Naive B cell (primary cell): ENCODE data around the gene CRKL. TPM values are rescaled to one million over a fixed set of nuclear protein-coding genes. Genes with fewer than 3 reads are reported as not detected.
"Not testable (repeated sequence)": the region's sequence is repeated elsewhere in the genome, so short reads cannot be mapped to it uniquely, and the experiment has no call there.

ENCODE experiments used
- ATAC-seq, 2 donors: fragments of 150-1000 bp; cut with Tn5 transposase; 2 replicates each; pipeline ENCODE4 v1.10.0; 2021; ENCODE audit warnings: low read depth in 2 of 2, mild to moderate bottlenecking in 2 of 2, moderate library complexity in 2 of 2
- DNase-seq: peaks from one replicate; pipeline ENCODE4 v3.0.0; 2022
- H3K27ac Mint-ChIP-seq, 6 donors: one replicate each; pipeline ENCODE4 v1.8.0; 2020 to 2022; ENCODE audit warnings: mild to moderate bottlenecking in 6 of 6, mixed read lengths in 6 of 6, moderate library complexity in 5 of 6, inconsistent platforms in 2 of 6
- H3K27me3 Mint-ChIP-seq, 3 donors: one replicate each; pipeline ENCODE4 v1.8.0; 2021 to 2022; ENCODE audit warnings: mixed read lengths in 3 of 3, mild to moderate bottlenecking in 1 of 3
- H3K36me3 Mint-ChIP-seq, 2 donors: one replicate each; pipeline ENCODE4 v1.8.0; 2020 to 2022; ENCODE audit warnings: mixed read lengths in 2 of 2, inconsistent platforms in 1 of 2, mild to moderate bottlenecking in 1 of 2
- H3K4me1 Mint-ChIP-seq, 3 donors: one replicate each; pipeline ENCODE4 v1.8.0; 2020 to 2022; ENCODE audit warnings: mixed read lengths in 3 of 3, inconsistent platforms in 1 of 3, mild to moderate bottlenecking in 1 of 3, moderate library complexity in 1 of 3
- H3K4me3 Mint-ChIP-seq, 8 donors: one replicate each; pipeline ENCODE4 v1.8.0; 2020 to 2022; ENCODE audit warnings: mild to moderate bottlenecking in 8 of 8, mixed read lengths in 8 of 8, moderate library complexity in 8 of 8, inconsistent platforms in 2 of 8
- H3K9me3 Mint-ChIP-seq, 7 donors: one replicate each; pipeline ENCODE4 v1.8.0; 2020 to 2022; ENCODE audit warnings: mixed read lengths in 7 of 7, mild to moderate bottlenecking in 5 of 7, inconsistent platforms in 2 of 7, moderate library complexity in 1 of 7
- polyA plus RNA-seq, 6 donors: library from polyadenylated mRNA; unstranded; fragments of 300-500 nt; fragmentation: Illumina TruSeq; gene quantifications; one replicate each; pipeline ENCODE4 v1.2.3, GENCODE V29; 2021; ENCODE audit warnings: low read depth in 6 of 6

The CRKL gene
- polyA plus RNA-seq, 6 donors from 2014 or later = 42.6 to 60.7 (median 50.0) TPM

- ATAC-seq (no peak), DNase-seq (no peak)
- Mint-ChIP-seq H3K36me3 (no peaks in the 10 kb centered on the region), H3K27ac (no peak overlapping the region), H3K4me1 (no peaks in the 10 kb centered on the region), H3K27me3 (peaks cover 0 to 4% (median 0%) of the 10 kb centered on the region in 3 donors), H3K9me3 (no peaks in the 10 kb centered on the region), H3K4me3 (no peak overlapping the region)
Observed at GRCh38 chr22:20905415-20906386, 11.5 kb upstream of the CRKL start.

- Mint-ChIP-seq H3K9me3 (no peaks in the 10 kb centered on the region), H3K36me3 (no peaks in the 10 kb centered on the region), H3K4me3 (no peak overlapping the region), H3K4me1 (no peaks in the 10 kb centered on the region), H3K27ac (no peak overlapping the region), H3K27me3 (peaks cover 0 to 4% (median 0%) of the 10 kb centered on the region in 3 donors)
- DNase-seq (no peak), ATAC-seq (no peak)
Observed at GRCh38 chr22:20906387-20906767, 10.8 kb upstream of the CRKL start.

- DNase-seq, H3K36me3 Mint-ChIP-seq, H3K9me3 Mint-ChIP-seq, ATAC-seq, H3K4me3 Mint-ChIP-seq, H3K27me3 Mint-ChIP-seq, H3K4me1 Mint-ChIP-seq, H3K27ac Mint-ChIP-seq: not testable (repeated sequence)
Observed at GRCh38 chr22:20908717-20909116, 8.5 kb upstream of the CRKL start.

GRCh38 chr22:20909543-20910303, 7.5 kb upstream of the CRKL start:
- peaks cover 0 to 4% (median 0%) of the 10 kb centered on the region in 3 donors for H3K27me3 Mint-ChIP-seq

GRCh38 chr22:20912494-20912893, 4.7 kb upstream of the CRKL start:
- Mint-ChIP-seq H3K27ac (no peak overlapping the region), H3K4me1 (peaks cover 6 to 9% (median 9%) of the 10 kb centered on the region in 3 donors), H3K27me3 (no peaks in the 10 kb centered on the region), H3K36me3 (no peaks in the 10 kb centered on the region), H3K9me3 (no peaks in the 10 kb centered on the region), H3K4me3 (no peak overlapping the region)
- ATAC-seq (no peak), DNase-seq (no peak)

More at GRCh38 chr22:20909543-20910303, 7.5 kb upstream of the CRKL start:
- Mint-ChIP-seq H3K4me3 (no peak overlapping the region), H3K9me3 (no peaks in the 10 kb centered on the region), H3K4me1 (no peaks in the 10 kb centered on the region), H3K27ac (no peak overlapping the region), H3K36me3 (no peaks in the 10 kb centered on the region)
- DNase-seq = no peak
- no peak for ATAC-seq

- peaks cover 35 to 47% (median 40%) of the 10 kb centered on the region in 3 donors for H3K4me1 Mint-ChIP-seq
- H3K9me3 Mint-ChIP-seq = no peaks in the 10 kb centered on the region
- ATAC-seq (no peak), DNase-seq (no peak)
- H3K27me3 Mint-ChIP-seq = no peaks in the 10 kb centered on the region
- peak overlapping the region; percentile 93 to 99 (median 97) for H3K4me3 Mint-ChIP-seq
- peak overlapping the region; percentile 56 to 95 (median 91) for H3K27ac Mint-ChIP-seq
- H3K36me3 Mint-ChIP-seq = no peaks in the 10 kb centered on the region
Observed at GRCh38 chr22:20918663-20919218, 1.5 kb downstream of the CRKL start.

- DNase-seq (no peak), ATAC-seq (no peak)
- peak overlapping the region in 5 of 6 donors; percentile 6 to 92 (median 29) for H3K27ac Mint-ChIP-seq
- H3K9me3 Mint-ChIP-seq = no peaks in the 10 kb centered on the region
- H3K4me1 Mint-ChIP-seq = peaks cover 35 to 53% (median 45%) of the 10 kb centered on the region in 3 donors
- no peaks in the 10 kb centered on the region for H3K36me3 Mint-ChIP-seq
- H3K4me3 Mint-ChIP-seq = peak overlapping the region; percentile 86 to 99 (median 96)
- no peaks in the 10 kb centered on the region for H3K27me3 Mint-ChIP-seq
Observed at GRCh38 chr22:20919718-20920117, 2.5 kb downstream of the CRKL start.

- Mint-ChIP-seq H3K27ac (peak overlapping the region in 5 of 6 donors; percentile 3 to 92 (median 81)), H3K27me3 (no peaks in the 10 kb centered on the region), H3K4me1 (peaks cover 40 to 65% (median 54%) of the 10 kb centered on the region in 3 donors), H3K9me3 (no peaks in the 10 kb centered on the region), H3K4me3 (peak overlapping the region; percentile 86 to 99 (median 96)), H3K36me3 (no peaks in the 10 kb centered on the region)
- DNase-seq = no peak
- ATAC-seq = no peak
Observed at GRCh38 chr22:20920881-20921203, 3.6 kb downstream of the CRKL start.

- Mint-ChIP-seq H3K36me3 (no peaks in the 10 kb centered on the region), H3K4me1 (peaks cover 40 to 66% (median 57%) of the 10 kb centered on the region in 3 donors), H3K4me3 (peak overlapping the region in 5 of 8 donors; percentile 13 to 76 (median 37)), H3K9me3 (no peaks in the 10 kb centered on the region), H3K27ac (peak overlapping the region; percentile 10 to 82 (median 56)), H3K27me3 (no peaks in the 10 kb centered on the region)
- no peak for DNase-seq
- no peak for ATAC-seq
Observed at GRCh38 chr22:20922141-20922751, 5.0 kb downstream of the CRKL start.

- no peaks in the 10 kb centered on the region for H3K36me3 Mint-ChIP-seq
- ATAC-seq (no peak), DNase-seq (no peak)
- no peaks in the 10 kb centered on the region for H3K9me3 Mint-ChIP-seq
- peaks cover 34 to 75% (median 63%) of the 10 kb centered on the region in 3 donors for H3K4me1 Mint-ChIP-seq
- H3K4me3 Mint-ChIP-seq = peak overlapping the region in 7 of 8 donors; percentile 9 to 74 (median 41)
- no peaks in the 10 kb centered on the region for H3K27me3 Mint-ChIP-seq
- H3K27ac Mint-ChIP-seq = peak overlapping the region; percentile 18 to 94 (median 60)
Observed at GRCh38 chr22:20926243-20926642, 9.0 kb downstream of the CRKL start.

GRCh38 chr22:20927940-20928572, 10.8 kb downstream of the CRKL start:
- peak overlapping the region in 3 of 8 donors; percentile 36 to 69 (median 47) for H3K4me3 Mint-ChIP-seq
- no peak for ATAC-seq
- H3K36me3 Mint-ChIP-seq = no peaks in the 10 kb centered on the region
- H3K27me3 Mint-ChIP-seq = no peaks in the 10 kb centered on the region
- DNase-seq = no peak
- H3K9me3 Mint-ChIP-seq = no peaks in the 10 kb centered on the region
- peak overlapping the region in 1 of 6 donors; percentile 44 for H3K27ac Mint-ChIP-seq
- peaks cover 31 to 70% (median 57%) of the 10 kb centered on the region in 3 donors for H3K4me1 Mint-ChIP-seq

- Mint-ChIP-seq H3K27ac (peak overlapping the region in 2 of 6 donors; percentile 41 to 44), H3K4me3 (no peak overlapping the region), H3K9me3 (no peaks in the 10 kb centered on the region), H3K27me3 (no peaks in the 10 kb centered on the region), H3K36me3 (no peaks in the 10 kb centered on the region), H3K4me1 (peaks cover 31 to 73% (median 57%) of the 10 kb centered on the region in 3 donors)
- no peak for ATAC-seq
- DNase-seq = no peak
Observed at GRCh38 chr22:20928573-20928967, 11.4 kb downstream of the CRKL start.
